HCT116 (cell line): ENCODE measurements around the gene LUC7L2. TPM values are rescaled to one million over a fixed set of nuclear protein-coding genes. Genes with fewer than 3 reads are reported as not detected.

Source experiments
- ATAC-seq: fragments of 200-7000 bp; cut with Tn5 transposase; 2 replicates; pipeline ENCODE4 v1.9.1; 2020; ENCODE audit warnings: mild to moderate bottlenecking, moderate library complexity
- BruUV-seq: library from RNA; stranded (reverse); fragments of 400-500 nt; replicated peaks from 2 replicates; lab custom pipeline; 2021; lab: Mats Ljungman, UMichigan
- CTCF ChIA-PET: fragments of 300-600 bp; sonication (Branson Sonifier 250); formaldehyde crosslinking; loops from one replicate; lab custom pipeline; 2021; ENCODE audit warnings: antibody characterized with exemption; lab: Charles Lee
- POLR2A ChIA-PET: fragments of 300-600, 350-600 bp; sonication (Branson Sonifier 250); formaldehyde crosslinking; loops from one replicate; lab custom pipeline; 2021; ENCODE audit warnings: antibody characterized with exemption; lab: Charles Lee
- RAD21 ChIA-PET, 2 experiments: fragments of 300-600 bp; sonication (Branson Sonifier 250); formaldehyde crosslinking; loops; one replicate each; lab custom pipeline; 2023; ENCODE audit warnings: low total read pairs in 2 of 2; ENCODE audit not compliant: uncharacterized antibody in 2 of 2, unreplicated experiment in 2 of 2, low non-redundant PET in 1 of 2; lab: Charles Lee
- DNase-seq: peaks from one replicate; pipeline ENCODE4 v3.0.0-alpha.2; 2010; ENCODE audit warnings: low read depth, low spot score
- H2AFZ ChIP-seq: fragments of 200-600 bp; shearing (Covaris generic), sonication (generic); 2 replicates; pipeline ENCODE4 v1.6.1; 2017; ENCODE audit warnings: low read depth, mixed run types, mixed read lengths, antibody characterized with exemption, low read length; ENCODE audit not compliant: poor library complexity, severe bottlenecking
- H3K27ac ChIP-seq: 2 replicates; pipeline ENCODE4 v1.5.1; 2012; ENCODE audit warnings: low read depth, low read length
- H3K27me3 ChIP-seq: fragments of 200-600 bp; sonication (generic); 2 replicates; pipeline ENCODE4 v1.6.1; 2016; ENCODE audit warnings: mixed run types, low read length, mixed read lengths; ENCODE audit not compliant: insufficient read depth
- H3K36me3 ChIP-seq, 2 experiments: fragments of 200-500 bp in 1 of 2; fragments of 200-600 bp in 1 of 2; sonication (Bioruptor generic) in 1 of 2; sonication (generic) in 1 of 2; 2 replicates each; pipeline versions ENCODE4 v1.5.1 to v1.6.1; 2014 to 2016; ENCODE audit warnings: low read length in 2 of 2, inconsistent platforms in 1 of 2, mixed read lengths in 1 of 2, mixed run types in 1 of 2; ENCODE audit not compliant: insufficient read depth in 2 of 2, control insufficient read depth in 1 of 2
- H3K4me1 ChIP-seq, 2 experiments: fragments of 200-600 bp in 1 of 2; sonication (generic) in 1 of 2; 2 replicates each; pipeline versions ENCODE4 v1.5.1 to v1.6.1; 2012 to 2017; ENCODE audit warnings: low read length in 2 of 2, inconsistent platforms in 1 of 2, mild to moderate bottlenecking in 1 of 2, mixed read lengths in 1 of 2, mixed run types in 1 of 2, moderate library complexity in 1 of 2; ENCODE audit not compliant: insufficient read depth in 2 of 2, control insufficient read depth in 1 of 2
- H3K4me2 ChIP-seq: fragments of 200-600 bp; sonication (generic); 2 replicates; pipeline ENCODE4 v1.6.1; 2017; ENCODE audit warnings: mixed run types, low read length, mixed read lengths
- H3K4me3 ChIP-seq, 2 experiments: fragments of 200-600 bp in 1 of 2; sonication (generic) in 1 of 2; replicated peaks in 1 of 2; 2 replicates each; pipeline ENCODE4 v1.5.1; 2011 to 2016; ENCODE audit warnings: low read length in 2 of 2, control low read depth in 1 of 2, low read depth in 1 of 2, mild to moderate bottlenecking in 1 of 2, mixed read lengths in 1 of 2, mixed run types in 1 of 2
- H3K79me2 ChIP-seq: fragments of 200-600 bp; sonication (generic); 2 replicates; pipeline ENCODE4 v1.6.1; 2017; ENCODE audit warnings: mild to moderate bottlenecking, mixed run types, low read length, moderate library complexity, mixed read lengths; ENCODE audit not compliant: insufficient read depth
- H3K9ac ChIP-seq: fragments of 200-600 bp; sonication (generic); 2 replicates; pipeline ENCODE4 v1.6.1; 2016; ENCODE audit warnings: low read length, mixed read lengths
- H3K9me2 ChIP-seq: fragments of 200-600 bp; sonication (generic), shearing (Covaris generic); 2 replicates; pipeline ENCODE4 v1.6.1; 2017; ENCODE audit warnings: mixed run types, mild to moderate bottlenecking, moderate library complexity; ENCODE audit not compliant: insufficient read depth
- H3K9me3 ChIP-seq, 2 experiments: fragments of 200-500 bp in 1 of 2; fragments of 200-600 bp in 1 of 2; sonication (Bioruptor generic) in 1 of 2; sonication (generic) in 1 of 2; 2 replicates each; pipeline ENCODE4 v1.6.1; 2014 to 2017; ENCODE audit warnings: low read length in 2 of 2, mixed read lengths in 2 of 2, inconsistent platforms in 1 of 2, low read depth in 1 of 2, mild to moderate bottlenecking in 1 of 2, mixed run types in 1 of 2, moderate library complexity in 1 of 2; ENCODE audit not compliant: control insufficient read depth in 1 of 2, insufficient read depth in 1 of 2
- H4K20me1 ChIP-seq: fragments of 200-600 bp; sonication (generic), shearing (Covaris generic); 2 replicates; pipeline ENCODE4 v1.6.1; 2017; ENCODE audit warnings: mixed run types, mild to moderate bottlenecking, moderate library complexity; ENCODE audit not compliant: insufficient read depth
- CEBPB ChIP-seq: IDR thresholded peaks from 2 replicates; pipeline ENCODE4 v1.6.1; 2012; ENCODE audit warnings: low read depth
- ELF1 ChIP-seq: IDR thresholded peaks from 2 replicates; pipeline ENCODE4 v1.6.1; 2012; ENCODE audit warnings: low read depth, borderline replicate concordance
- EZH2 ChIP-seq: fragments of 200-600 bp; sonication (generic); IDR thresholded peaks from 2 replicates; pipeline ENCODE4 v1.6.1; 2017; ENCODE audit warnings: antibody characterized with exemption, mixed run types
- EZH2phosphoT487 ChIP-seq: fragments of 200-600 bp; IDR thresholded peaks from 2 replicates; pipeline ENCODE4 v1.6.1; 2018; ENCODE audit warnings: antibody characterized with exemption, borderline replicate concordance
- JUND ChIP-seq: IDR thresholded peaks from 2 replicates; pipeline ENCODE4 v1.6.1; 2012
- REST ChIP-seq: IDR thresholded peaks from 2 replicates; pipeline ENCODE4 v1.6.1; 2012; ENCODE audit warnings: low read depth
- SIN3A ChIP-seq: IDR thresholded peaks from 2 replicates; pipeline ENCODE4 v1.6.1; 2012; ENCODE audit warnings: low read depth
- SRF ChIP-seq: IDR thresholded peaks from 2 replicates; pipeline ENCODE4 v1.6.1; 2012; ENCODE audit warnings: low read depth
- ZFX ChIP-seq: fragments of 450-650 bp; IDR thresholded peaks from 2 replicates; pipeline ENCODE4 v1.6.1; 2017
- intact Hi-C: fragments of 100-400 bp; cut with micrococcal nuclease; formaldehyde crosslinking; loops from 2 replicates; pipeline ENCODE4 v1.10.0; 2022
- total RNA-seq: library from RNA; stranded (reverse); gene quantifications from one replicate; pipeline ENCODE4 v1.2.1, GENCODE V29; 2021; ENCODE audit not compliant: unreplicated experiment

LUC7L2 gene
- total RNA-seq, 1 experiment from 2014 or later: 98.8 TPM

DNA sequence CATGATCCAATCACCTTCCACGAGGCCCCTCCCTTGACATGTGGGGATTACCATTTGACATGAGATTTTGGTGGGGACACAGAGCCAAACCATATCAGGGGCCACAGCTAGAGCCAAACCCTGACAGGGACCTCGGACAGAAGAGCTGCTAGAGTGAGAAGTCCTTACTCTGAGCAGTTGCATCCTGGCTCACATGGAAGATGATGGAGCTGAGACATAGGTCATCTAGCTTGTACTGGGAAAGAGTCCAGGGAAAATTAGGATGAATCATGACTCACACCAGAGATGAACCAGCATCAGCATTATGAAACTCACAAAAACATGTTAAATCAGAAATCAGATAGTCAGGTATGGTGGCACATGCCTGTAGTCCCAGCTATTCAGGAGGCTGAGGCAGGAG is 31.3 kb upstream of the LUC7L2 start:
- BruUV-seq: no TSS peak
- Histone ChIP-seq H3K9me2 (no peaks in the 10 kb centered on the region), H3K4me2 (no peak overlapping the region), H3K9ac (no peak overlapping the region), H3K27ac (no peak overlapping the region), H3K79me2 (no peaks in the 10 kb centered on the region), H3K9me3 (no peaks in the 10 kb centered on the region), H4K20me1 (no peaks in the 10 kb centered on the region), H3K27me3 (no peaks in the 10 kb centered on the region), H3K4me3 (no peak overlapping the region), H3K4me1 (peaks cover 0 to 4% of the 10 kb centered on the region in 2 experiments; a peak in 1 of 4 replicates), H3K36me3 (no peaks in the 10 kb centered on the region), H2AFZ (no peak overlapping the region)
- intact Hi-C loops: no loop called here
- ChIA-PET RAD21 (no interaction called here), CTCF (interaction anchor here (1.1 kb wide), 1 partner anchor 12 kb away, joined by 4 read pairs; no protein-coding TSS in a partner anchor), POLR2A (no interaction called here)
- no peak for DNase-seq
- ATAC-seq: no peak
- TF ChIP-seq REST: no peak
- TF ChIP-seq ELF1: no peak
- no peak for TF ChIP-seq CEBPB
- no peak for TF ChIP-seq SRF
- TF ChIP-seq JUND: no peak
- no peak for TF ChIP-seq ZFX
- TF ChIP-seq EZH2phosphoT487: no peak

- TF ChIP-seq SIN3A (no peak), ZFX (no peak), EZH2 (no peak)
- H4K20me1 ChIP-seq: no peaks in the 10 kb centered on the region
- no peaks in the 10 kb centered on the region for H3K9me2 ChIP-seq
- H3K36me3 ChIP-seq: no peaks in the 10 kb centered on the region
- H3K4me3 ChIP-seq: no peak overlapping the region
- ChIA-PET CTCF (interaction anchor here (1.6 kb wide), 1 partner anchor 8 kb away, joined by 9 read pairs; no protein-coding TSS in a partner anchor), POLR2A (no interaction called here), RAD21 (no interaction called here)
- H3K27ac ChIP-seq: no peak overlapping the region
- H3K9me3 ChIP-seq: no peaks in the 10 kb centered on the region
- no peak overlapping the region for H3K9ac ChIP-seq
- H3K4me1 ChIP-seq: peaks cover 0 to 4% of the 10 kb centered on the region in 2 experiments; a peak in 1 of 4 replicates
- ATAC-seq (no peak), DNase-seq (no peak)
- BruUV-seq: no TSS peak
- no peak overlapping the region for H3K4me2 ChIP-seq
- intact Hi-C loops: no loop called here
- H3K79me2 ChIP-seq: no peaks in the 10 kb centered on the region
- H3K27me3 ChIP-seq: no peaks in the 10 kb centered on the region
- no peak overlapping the region for H2AFZ ChIP-seq
These were observed 30.6 kb upstream of the LUC7L2 start for GRCh38 chr7:139329119-139329518.
